ENCODE data around the gene CSTA.

The CSTA gene, protein sequence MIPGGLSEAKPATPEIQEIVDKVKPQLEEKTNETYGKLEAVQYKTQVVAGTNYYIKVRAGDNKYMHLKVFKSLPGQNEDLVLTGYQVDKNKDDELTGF

DNA sequence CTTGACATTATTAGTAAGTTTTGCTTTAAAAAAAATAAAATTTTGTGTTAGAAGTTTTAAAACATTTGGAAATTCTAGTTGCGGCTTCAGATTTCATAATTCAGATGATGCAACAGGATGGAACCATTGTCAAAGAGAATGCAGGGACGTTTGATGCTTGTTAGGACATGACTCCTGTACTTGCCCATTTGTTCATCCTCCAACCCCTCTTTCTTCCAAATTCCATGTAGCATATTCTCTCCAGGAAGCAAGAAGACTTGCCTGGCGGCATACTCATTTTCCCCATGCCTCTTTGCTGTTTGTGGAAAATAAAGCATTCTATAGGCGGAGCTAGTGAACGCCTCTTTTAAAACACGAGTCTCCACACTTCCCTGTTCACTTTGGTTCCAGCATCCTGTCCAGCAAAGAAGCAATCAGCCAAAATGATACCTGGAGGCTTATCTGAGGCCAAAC lies at the start of gene CSTA:
CSTA (plus strand) TSS at position 378 of the 453 bp plus-strand sequence; CDS start at position 423, 45 bp downstream.
- no peak for DNase-seq

DNA sequence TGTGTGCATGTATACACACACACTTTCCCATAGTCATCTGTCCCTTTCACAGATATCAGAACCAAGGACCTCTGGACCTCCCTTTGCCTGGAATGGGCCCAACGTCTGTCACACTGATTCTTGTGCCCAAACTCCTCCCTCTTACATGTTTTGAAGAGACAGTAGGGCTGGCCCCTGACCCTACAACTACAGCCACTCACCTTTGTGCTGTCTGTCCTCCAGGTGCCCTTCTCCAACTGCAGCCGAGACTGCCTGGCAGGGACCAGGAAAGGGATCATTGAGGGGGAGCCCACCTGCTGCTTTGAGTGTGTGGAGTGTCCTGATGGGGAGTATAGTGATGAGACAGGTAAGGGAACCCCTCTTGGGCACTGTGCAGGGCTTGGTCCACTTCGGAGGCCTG lies 43.2 kb upstream of the CSTA start:
- DNase-seq, result no peak

DNA sequence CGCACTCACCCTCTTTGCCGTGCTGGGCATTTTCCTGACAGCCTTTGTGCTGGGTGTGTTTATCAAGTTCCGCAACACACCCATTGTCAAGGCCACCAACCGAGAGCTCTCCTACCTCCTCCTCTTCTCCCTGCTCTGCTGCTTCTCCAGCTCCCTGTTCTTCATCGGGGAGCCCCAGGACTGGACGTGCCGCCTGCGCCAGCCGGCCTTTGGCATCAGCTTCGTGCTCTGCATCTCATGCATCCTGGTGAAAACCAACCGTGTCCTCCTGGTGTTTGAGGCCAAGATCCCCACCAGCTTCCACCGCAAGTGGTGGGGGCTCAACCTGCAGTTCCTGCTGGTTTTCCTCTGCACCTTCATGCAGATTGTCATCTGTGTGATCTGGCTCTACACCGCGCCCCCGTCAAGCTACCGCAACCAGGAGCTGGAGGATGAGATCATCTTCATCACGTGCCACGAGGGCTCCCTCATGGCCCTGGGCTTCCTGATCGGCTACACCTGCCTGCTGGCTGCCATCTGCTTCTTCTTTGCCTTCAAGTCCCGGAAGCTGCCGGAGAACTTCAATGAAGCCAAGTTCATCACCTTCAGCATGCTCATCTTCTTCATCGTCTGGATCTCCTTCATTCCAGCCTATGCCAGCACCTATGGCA lies 41.1 kb upstream of the CSTA start:
- DNase-seq, result no peak

DNA sequence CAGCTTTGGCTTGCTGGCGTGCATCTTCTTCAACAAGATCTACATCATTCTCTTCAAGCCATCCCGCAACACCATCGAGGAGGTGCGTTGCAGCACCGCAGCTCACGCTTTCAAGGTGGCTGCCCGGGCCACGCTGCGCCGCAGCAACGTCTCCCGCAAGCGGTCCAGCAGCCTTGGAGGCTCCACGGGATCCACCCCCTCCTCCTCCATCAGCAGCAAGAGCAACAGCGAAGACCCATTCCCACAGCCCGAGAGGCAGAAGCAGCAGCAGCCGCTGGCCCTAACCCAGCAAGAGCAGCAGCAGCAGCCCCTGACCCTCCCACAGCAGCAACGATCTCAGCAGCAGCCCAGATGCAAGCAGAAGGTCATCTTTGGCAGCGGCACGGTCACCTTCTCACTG lies 40.6 kb upstream of the CSTA start:
- no peak for DNase-seq

DNA sequence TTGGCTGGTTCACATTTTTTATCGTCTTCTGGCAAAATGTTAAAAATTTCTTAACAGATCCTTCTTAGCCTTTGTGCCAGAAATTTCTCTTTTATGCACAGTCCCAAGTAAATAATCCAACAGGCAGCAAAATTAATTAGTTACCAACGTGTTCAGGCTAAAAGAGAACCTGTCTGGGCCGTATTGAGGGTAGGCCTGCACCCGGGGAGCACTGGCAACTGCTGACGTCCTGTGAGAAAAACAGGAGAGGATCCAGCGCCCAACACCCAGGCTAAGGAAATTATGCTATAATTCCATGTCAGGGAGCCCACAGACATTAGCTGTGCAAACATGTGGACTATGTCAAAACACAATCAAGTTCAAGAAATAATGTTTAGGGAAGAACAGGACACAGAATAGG lies 30.7 kb upstream of the CSTA start:
- DNase-seq, result no peak

DNA sequence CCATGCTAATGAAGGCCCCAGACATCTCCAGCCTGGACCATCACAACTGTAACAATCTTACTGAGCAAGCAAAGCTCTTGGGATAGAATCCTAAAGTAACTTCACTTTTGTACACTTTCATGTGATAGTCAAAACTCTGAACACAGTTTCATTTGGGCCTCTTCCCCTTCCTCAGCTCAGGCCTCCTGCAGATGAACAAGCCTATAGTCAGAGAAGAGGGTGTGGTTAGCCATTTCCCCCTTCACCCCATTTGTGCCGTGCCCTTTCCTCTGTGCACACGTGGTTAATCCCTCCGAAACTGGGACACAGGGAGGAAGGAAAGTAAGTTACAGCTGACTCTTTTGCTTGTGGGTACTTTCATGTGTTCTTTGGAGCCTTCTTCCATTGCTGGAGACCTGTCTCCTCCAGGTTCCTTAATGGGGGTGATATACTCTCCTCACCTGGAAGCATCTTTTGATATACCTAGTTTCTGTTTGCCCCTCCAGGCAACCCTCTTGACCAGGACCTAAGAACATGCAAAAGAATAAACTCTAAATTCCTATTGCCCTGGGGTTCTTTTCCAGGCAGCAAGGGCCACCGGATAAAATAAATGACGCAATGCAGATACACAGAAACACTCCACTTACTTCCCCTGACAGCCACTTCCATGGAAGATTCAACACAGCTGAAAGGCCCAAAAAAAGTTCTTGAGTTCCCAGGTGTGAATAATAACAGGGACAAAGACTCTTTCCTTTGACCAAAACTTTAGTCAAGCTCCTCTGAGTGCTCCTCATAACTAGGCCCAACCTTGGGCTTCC lies 29.6 kb upstream of the CSTA start:
- no peak for DNase-seq

DNA sequence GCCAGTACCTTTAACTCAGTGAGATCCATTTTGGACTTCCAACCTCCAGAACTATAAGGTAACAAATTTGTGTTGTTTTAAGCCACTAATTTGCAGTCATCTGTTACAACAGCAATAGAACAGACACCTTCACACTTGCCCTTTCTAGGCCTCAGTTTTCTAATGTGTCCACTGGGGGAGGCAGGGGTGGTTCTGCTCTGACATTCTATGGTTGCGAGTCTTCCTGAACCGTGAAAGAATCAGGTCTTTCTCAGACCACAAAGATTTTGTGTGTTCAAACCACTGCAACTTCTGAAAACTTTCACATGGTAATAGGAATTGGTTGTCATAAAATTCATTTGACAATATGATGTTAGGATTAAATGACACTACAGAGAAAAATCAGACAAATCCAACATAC lies 26.8 kb upstream of the CSTA start:
- no peak for DNase-seq

DNA sequence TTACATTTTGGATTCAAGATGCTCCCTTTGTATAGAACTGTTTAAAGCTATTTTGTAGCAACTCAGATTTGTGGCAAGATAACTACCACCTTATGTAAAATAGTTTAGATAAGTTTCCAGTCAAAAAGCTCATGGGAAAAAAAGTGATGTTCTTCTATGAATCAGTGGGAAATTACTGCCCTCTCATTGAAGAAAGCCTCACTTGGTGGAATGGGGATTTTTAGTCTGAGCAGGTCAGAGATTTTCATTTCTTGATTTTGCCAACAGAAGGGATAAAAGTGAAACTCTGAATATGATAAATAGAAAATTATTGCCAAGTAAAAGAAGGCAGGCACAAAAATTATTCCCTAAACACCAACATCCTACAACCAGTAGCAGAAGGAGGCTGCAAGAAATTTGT lies 25.8 kb upstream of the CSTA start:
- no peak for DNase-seq

DNA sequence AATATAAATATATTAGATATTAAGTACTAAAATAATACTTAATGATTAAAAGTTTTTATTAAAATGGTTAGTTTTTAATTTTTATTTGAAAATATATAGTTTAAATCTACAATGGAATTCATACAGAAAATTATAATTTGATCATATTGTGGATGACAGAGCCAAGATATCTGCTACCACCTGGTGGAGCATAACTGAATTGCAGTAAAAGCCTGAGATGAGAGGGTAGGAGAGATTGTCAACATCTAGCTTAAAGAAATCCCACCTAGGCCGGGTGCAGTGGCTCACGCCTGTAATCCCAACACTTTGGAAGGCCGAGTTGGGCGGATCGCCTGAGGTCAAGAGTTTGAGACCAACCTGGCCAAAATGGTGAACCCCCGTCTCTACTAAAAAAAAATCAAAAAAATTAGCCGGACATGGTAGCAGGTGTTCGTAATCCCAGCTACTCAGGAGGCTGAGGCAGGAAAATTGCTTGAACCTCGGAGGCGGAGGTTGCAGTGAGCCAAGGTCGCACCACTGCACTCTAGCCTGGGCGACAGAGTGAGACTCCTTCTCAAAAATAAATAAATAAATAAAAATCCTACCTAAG lies 25.1 kb upstream of the CSTA start:
- peak in 1 of 2 experiments; percentile 42 for DNase-seq

DNA sequence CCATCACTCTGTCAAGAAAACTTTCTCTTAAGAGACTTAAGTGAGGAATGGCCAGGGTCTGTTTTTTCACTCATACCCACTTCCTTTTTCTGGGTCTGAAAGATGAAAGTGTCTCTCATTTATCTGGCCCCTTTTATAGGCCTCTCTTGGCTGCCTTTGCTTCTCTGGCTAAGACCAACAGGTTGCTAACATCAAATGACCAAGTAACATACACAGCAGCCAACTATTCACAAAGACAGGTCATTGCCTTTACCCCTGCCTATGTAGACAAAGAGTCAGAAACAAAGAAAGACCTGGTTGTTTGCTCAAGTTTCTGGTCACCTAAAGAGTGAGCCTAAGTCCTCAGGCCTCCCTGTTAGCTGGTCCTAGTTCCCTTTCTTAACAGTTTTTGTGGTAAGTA lies 24.0 kb upstream of the CSTA start:
- no peak for DNase-seq

DNA sequence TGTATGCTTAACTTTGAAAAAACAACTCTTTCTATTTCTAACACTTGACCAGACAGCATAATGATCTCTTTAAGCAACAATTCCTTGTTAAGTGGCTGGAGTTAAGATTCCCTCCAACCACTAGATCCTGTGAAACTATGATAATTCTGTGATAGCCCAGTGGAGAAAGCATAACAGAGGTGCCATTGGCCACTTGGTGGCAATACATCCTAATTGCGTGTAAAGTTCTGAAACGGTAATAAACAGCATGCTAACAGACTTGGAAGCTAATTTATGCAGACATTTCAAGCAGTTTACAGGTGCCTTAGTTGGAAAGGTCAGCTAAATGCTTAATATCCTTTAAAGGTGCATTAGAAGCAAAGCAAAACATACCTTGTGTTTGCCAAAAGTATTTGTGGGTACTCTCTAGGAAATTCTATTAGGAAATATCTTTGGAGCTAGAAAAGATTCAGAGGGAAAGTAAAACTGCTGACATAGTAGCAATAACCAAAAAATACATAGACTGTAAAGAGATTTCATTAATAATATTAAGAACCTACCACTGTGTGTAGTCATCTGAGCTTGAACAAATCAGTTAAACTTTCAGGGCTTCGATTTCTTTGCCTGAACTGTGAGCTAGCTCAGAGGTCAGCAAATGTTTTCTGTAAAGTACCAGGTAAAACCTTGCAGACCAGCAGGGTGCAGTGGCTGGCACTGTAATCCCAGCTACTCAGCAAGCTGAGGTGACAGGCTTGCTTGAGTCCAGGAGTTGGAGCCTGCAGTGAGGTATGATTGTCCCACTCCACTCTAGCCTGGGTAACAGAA lies 19.0 kb upstream of the CSTA start:
- peak in 1 of 2 experiments; percentile 21 for DNase-seq

DNA sequence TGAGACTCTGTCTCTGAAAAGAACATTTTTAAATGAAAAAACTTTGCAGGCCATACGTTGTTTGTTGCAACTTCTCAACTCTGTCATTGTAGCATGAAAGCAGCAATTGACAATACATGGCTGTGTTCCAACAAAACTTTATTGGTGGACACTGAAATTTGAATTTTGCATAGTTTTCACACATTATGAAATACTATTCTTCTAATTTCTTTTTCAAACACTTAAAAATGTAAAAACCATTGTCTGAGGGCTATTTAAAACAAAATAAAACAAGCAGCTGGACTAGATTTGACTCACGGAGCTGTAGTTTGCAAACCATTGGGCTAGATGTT lies 18.5 kb upstream of the CSTA start:
- no peak for DNase-seq

DNA sequence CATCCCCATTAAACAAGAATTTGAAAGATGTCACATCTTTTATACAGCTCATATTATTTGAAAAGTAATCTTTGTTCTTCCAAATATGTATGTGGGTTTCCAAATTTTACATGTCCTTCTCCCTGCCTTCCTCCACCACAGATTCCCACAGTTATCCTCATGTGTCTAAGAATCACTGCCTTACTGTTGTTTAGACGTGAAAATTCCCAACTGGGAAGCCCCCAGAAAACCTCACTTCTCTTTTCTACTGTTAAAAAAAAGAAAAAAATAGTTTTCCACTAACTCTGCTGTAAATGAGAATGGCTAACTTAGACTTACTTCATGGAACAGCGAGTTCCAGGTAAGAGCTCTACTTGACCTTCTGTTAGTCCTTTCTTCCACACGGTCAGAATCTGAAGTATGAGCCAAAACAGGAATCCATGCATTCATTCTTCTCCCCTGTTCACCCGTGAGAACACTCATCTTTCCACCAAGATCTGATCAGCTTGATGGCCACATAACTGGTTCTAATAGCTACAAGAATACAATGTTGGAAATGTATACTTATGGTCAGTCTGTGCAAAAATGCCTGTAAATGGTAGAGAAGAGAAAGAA lies 17.9 kb upstream of the CSTA start:
- no peak for DNase-seq

DNA sequence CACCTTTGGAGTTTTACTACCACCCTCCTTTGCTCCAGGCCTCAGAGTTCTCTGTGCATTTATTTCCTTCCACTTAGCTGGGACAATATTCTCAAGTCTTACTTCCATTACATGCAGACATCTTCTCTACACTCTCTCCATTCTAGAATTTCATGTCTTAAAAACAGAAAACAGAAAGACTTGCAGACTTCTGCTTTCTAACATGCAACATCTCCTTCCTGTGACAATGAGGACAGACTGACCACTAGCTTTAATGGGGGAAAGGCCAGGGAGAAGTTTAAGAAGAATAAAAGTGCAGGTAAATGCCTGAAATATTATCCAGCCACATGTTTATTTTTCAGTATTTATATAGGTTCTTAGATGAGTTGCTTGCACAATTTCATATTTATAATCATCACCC lies 17.1 kb upstream of the CSTA start:
- no peak for DNase-seq

DNA sequence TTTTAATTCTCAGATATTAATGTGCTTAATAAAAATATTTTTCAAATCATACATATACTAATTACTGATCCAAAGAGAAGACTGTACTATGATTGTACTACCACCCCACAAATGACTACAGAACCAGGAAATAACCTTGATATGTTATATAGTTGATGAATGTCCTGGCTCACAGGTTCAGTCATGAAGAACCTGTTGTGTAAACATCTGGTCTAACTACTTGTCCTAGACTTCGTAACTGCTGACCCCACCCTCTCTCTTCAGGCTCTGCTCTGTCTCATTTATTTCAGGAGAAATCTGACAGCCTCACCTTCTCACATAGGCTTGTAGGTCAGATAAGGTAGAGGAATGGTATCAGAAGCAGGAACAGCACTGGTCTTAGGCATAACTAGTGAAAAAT lies 14.7 kb upstream of the CSTA start:
- DNase-seq, result no peak

DNA sequence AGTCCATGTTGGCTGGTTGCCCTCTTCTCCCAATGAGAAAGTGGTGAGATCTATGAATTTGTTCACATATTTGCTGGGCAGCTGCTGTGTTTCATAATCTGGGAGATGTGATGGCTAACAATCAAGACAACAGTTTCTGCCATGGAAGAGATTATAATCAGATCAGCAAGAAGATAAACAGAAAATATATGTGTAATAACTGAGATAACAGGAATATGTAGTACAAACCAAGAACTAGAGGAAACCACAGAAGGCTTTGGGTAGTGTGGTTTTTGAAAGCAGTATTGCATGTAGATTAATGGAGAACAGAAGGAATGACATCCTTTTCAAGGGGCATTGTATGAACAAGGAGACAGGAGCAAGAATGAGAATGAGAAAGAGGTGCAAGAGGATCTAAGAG lies 12.2 kb upstream of the CSTA start:
- no peak for DNase-seq

DNA sequence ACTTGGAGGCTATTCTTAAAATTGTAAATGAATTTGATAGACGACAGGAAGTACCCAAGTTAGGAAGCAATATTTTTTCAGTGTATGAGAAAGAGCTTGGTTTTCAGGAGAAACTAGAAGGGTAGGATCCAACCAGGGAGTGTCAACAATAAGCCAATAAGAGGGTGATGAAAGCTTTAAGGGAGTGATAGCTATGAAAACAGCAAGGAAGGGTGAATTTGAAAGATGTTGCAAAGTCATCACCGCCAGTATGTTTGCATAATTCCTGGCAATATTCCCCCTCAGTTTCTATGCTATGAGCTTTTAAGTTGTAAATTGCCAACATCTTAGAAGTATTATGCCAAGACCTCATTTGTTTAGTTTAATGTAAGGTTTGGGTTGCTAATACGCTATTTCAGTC lies 11.8 kb upstream of the CSTA start:
- DNase-seq, result no peak

DNA sequence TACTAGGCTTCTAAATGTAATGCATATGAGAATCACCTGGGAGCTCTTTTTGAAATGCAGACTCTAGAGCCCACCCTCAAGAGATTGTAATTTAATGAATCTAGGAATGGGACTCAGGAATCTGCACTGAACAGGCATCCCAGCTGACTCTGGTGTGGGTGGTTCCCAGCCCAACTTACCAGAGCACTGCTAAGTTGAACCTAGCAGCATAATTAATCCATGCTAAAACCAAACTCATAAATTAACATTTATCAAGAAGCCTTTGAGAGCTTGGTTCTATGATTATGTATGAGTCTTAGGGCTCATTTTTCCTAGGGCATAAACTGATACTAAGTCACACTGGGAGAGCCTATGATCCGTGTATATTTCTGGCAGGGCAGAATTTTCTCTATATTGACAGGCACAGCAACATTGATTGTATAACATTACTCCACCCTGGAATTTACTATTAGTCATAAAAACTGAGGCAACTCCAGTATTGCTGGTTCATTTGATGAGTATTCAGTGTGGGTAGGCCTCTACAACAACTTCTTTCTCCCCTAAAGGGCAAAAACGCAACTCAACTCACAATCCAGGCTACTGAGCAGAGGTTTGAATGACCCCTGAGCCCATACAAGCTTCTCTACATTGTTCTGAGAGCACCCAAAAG lies 10.7 kb upstream of the CSTA start:
- DNase-seq, result no peak

DNA sequence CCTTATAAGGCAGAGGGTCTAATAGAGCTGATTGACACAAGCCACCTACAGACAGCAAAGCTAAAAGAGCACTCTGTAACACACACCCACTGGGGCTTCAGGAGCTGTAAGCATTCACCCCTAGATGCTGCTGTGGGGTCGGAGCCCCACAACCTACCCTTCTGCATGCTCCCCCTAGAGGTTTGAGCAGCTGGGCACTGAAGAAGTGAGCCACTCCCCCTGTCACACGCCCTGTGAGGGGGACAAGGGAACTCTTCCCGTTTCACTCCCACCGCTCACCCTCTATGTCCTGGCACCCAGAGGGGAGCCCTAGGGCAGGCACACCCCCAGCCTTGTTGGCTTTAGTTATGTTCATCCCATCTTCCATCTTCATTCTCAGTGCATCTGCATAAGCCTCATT lies 9.4 kb upstream of the CSTA start:
- no peak for DNase-seq

DNA sequence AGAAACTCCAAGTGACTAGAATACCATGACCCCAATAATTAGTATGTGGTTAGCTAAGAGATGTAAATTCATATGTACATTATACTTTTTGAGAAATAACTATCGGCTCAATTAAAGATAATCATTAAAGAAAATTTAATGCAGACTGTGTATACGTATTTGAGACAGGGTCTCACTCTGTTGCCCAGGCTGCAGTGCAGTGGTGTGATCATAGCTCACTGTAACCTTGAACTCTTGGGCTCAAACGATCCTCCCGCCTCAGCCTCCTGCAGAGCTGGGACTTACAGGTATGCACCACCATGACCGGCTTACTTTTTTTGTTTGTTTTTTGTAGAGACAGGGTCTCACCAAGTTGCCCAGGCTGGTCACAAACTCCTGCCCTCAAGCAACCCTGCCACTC lies 8.7 kb upstream of the CSTA start:
- no peak for DNase-seq

DNA sequence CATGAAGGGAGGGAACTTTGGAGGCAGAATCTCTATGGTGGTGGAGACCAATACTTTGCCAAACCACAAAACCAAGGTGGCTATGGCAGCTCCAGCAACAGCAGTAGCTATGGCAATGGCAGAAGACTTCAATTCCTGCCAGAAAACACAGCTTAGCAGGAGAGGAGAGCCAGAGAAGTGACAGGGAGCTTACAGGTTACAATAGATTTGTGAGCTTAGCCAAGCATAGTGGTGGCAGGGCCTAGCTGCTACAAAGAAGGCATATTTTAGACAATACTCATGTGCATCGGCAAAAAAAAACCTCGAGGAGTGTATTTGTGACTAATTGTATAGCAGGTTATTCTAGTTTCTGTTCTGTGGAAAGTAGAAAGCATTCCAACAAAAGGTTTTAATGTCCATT lies 6.4 kb upstream of the CSTA start:
- DNase-seq, result no peak

All from NCI-H446 (cell line).